B cell (primary cell): ENCODE data around the gene ASTN2. TPM values are rescaled to one million over a fixed set of nuclear protein-coding genes. Genes with fewer than 3 reads are reported as not detected.
A peak's percentile ranks its signal among the peaks of the same experiment; 100 is the strongest.

Source experiments
- ATAC-seq: fragments of 200-7000 bp; cut with Tn5 transposase; one replicate; pipeline ENCODE4 v1.10.0; 2021; ENCODE audit warnings: low read depth, mild to moderate bottlenecking, moderate number of reproducible peaks, moderate library complexity
- CTCF ChIA-PET: fragments of 350-600 bp; sonication (Branson Sonifier 250); formaldehyde crosslinking; loops from one replicate; lab custom pipeline; 2021; ENCODE audit warnings: antibody characterized with exemption, inconsistent platforms; lab: Charles Lee
- POLR2A ChIA-PET: fragments of 350-600 bp; sonication (Branson Sonifier 250); formaldehyde crosslinking; loops from one replicate; lab custom pipeline; 2021; ENCODE audit warnings: antibody characterized with exemption; lab: Charles Lee
- DNase-seq: peaks from one replicate; pipeline ENCODE4 v3.0.0; 2013
- H2AFZ ChIP-seq: 2 replicates; pipeline ENCODE4 v1.6.1; 2012; ENCODE audit warnings: mild to moderate bottlenecking, low read depth, low read length; ENCODE audit not compliant: insufficient read depth, poor library complexity, severe bottlenecking
- H3K27ac ChIP-seq, 2 donors: 1 replicate in 1 of 2; 2 replicates in 1 of 2; pipeline ENCODE4 v1.5.1; 2012 to 2013; ENCODE audit warnings: low read length in 2 of 2, mild to moderate bottlenecking in 2 of 2, moderate library complexity in 1 of 2
- H3K27me3 ChIP-seq, 4 experiments: fragments of 200-600 bp in 1 of 4; sonication (generic) in 1 of 4; replicated peaks in 1 of 4; 1 replicate in 2 of 4; 2 replicates in 2 of 4; pipeline versions ENCODE4 v1.6.1 to v1.7.0; 2013 to 2016; ENCODE audit warnings: low read length in 3 of 4, mild to moderate bottlenecking in 2 of 4, mixed read lengths in 1 of 4, moderate library complexity in 1 of 4; ENCODE audit not compliant: insufficient read depth in 4 of 4, control insufficient read depth in 3 of 4; ENCODE audit errors: control extremely low read depth in 1 of 4
- H3K36me3 ChIP-seq, 2 experiments: replicated peaks in 1 of 2; 1 replicate in 1 of 2; 2 replicates in 1 of 2; pipeline versions ENCODE4 v1.6.1 to v1.7.1; 2013; ENCODE audit warnings: low read length in 1 of 2; ENCODE audit not compliant: insufficient read depth in 2 of 2, control insufficient read depth in 1 of 2; ENCODE audit errors: control extremely low read depth in 1 of 2, extremely low read depth in 1 of 2
- H3K4me1 ChIP-seq, 2 donors: fragments of 200-600 bp in 1 of 2; sonication (generic) in 1 of 2; 1 replicate in 1 of 2; 2 replicates in 1 of 2; pipeline versions ENCODE4 v1.5.1 to v1.6.1; 2013 to 2017; ENCODE audit warnings: low read length in 2 of 2; ENCODE audit not compliant: control insufficient read depth in 2 of 2, insufficient read depth in 2 of 2
- H3K4me2 ChIP-seq: replicated peaks from 2 replicates; pipeline ENCODE3; 2012; ENCODE audit warnings: mild to moderate bottlenecking, low read depth, low read length; ENCODE audit not compliant: poor library complexity, severe bottlenecking
- H3K4me3 ChIP-seq, 5 experiments: fragments of 200-600 bp in 1 of 5; sonication (generic) in 1 of 5; 1 replicate in 3 of 5; 2 replicates in 2 of 5; pipeline versions ENCODE4 v1.5.1 to v1.7.0; 2011 to 2016; ENCODE audit warnings: low read length in 4 of 5, mild to moderate bottlenecking in 4 of 5, low read depth in 2 of 5, control low read depth in 1 of 5, moderate library complexity in 1 of 5; ENCODE audit not compliant: insufficient read depth in 1 of 5; ENCODE audit errors: control extremely low read depth in 1 of 5, extremely low read depth in 1 of 5
- H3K79me2 ChIP-seq: fragments of 200-600 bp; sonication (generic); one replicate; pipeline ENCODE4 v1.6.0; 2016; ENCODE audit warnings: low read length; ENCODE audit not compliant: control insufficient read depth, insufficient read depth
- H3K9ac ChIP-seq: fragments of 200-600 bp; sonication (generic); 2 replicates; pipeline ENCODE4 v1.6.1; 2017; ENCODE audit warnings: mild to moderate bottlenecking, low read length, moderate library complexity
- H3K9me3 ChIP-seq, 3 donors: one replicate each; pipeline versions ENCODE4 v1.6.1 to v1.7.1; 2013; ENCODE audit warnings: low read length in 2 of 3; ENCODE audit not compliant: control insufficient read depth in 2 of 3, insufficient read depth in 1 of 3; ENCODE audit errors: control extremely low read depth in 1 of 3
- H4K20me1 ChIP-seq: 2 replicates; pipeline ENCODE4 v1.6.0; 2012; ENCODE audit warnings: mild to moderate bottlenecking, low read length; ENCODE audit not compliant: insufficient read depth, control insufficient read depth, poor library complexity, severe bottlenecking
- H3K27ac Mint-ChIP-seq: one replicate; pipeline ENCODE4 v1.8.0; 2021; ENCODE audit warnings: mixed read lengths
- H3K27me3 Mint-ChIP-seq: one replicate; pipeline ENCODE4 v1.8.0; 2021; ENCODE audit warnings: mixed read lengths
- H3K4me1 Mint-ChIP-seq: one replicate; pipeline ENCODE4 v1.8.0; 2021; ENCODE audit warnings: mixed read lengths
- H3K4me3 Mint-ChIP-seq: one replicate; pipeline ENCODE4 v1.8.0; 2021; ENCODE audit warnings: mixed read lengths
- H3K9me3 Mint-ChIP-seq: one replicate; pipeline ENCODE4 v1.8.0; 2022; ENCODE audit warnings: mixed read lengths; ENCODE audit not compliant: insufficient read depth
- CTCF ChIP-seq: fragments of 200-600 bp; IDR thresholded peaks from one replicate; pipeline ENCODE4 v1.8.0; 2022; ENCODE audit warnings: antibody characterized with exemption, mild to moderate bottlenecking
- EZH2 ChIP-seq: IDR thresholded peaks from 2 replicates; pipeline ENCODE4 v1.6.1; 2012; ENCODE audit warnings: borderline replicate concordance, low read depth, mild to moderate bottlenecking, moderate library complexity, low read length; ENCODE audit not compliant: insufficient read depth, poor library complexity, severe bottlenecking
- WGBS: methylation state at CpG from one replicate; pipeline ENCODE4 v1.1.5; 2013; ENCODE audit warnings: missing lambda C conversion rate; ENCODE audit not compliant: insufficient coverage; 5-methylcytosine and 5-hydroxymethylcytosine counted together
- intact Hi-C: fragments of 100-400 bp; cut with micrococcal nuclease; formaldehyde crosslinking; loops from one replicate; pipeline ENCODE4 v1.10.0; 2022
- polyA plus RNA-seq: library from polyadenylated mRNA; depleted of rRNA; stranded (reverse); fragments of >200 nt; gene quantifications from 2 replicates; pipeline ENCODE4 v1.2.3, GENCODE V29; 2012
- total RNA-seq, 2 donors: library from RNA; stranded (reverse); fragments of 120-200 nt in 1 of 2; gene quantifications; 1 replicate in 1 of 2; 2 replicates in 1 of 2; pipeline versions ENCODE4 v1.2.3 to v1.2.4, GENCODE V29; 2013 to 2022

The ASTN2 gene
- total and polyA plus RNA-seq, 2 donors (not counting 1 experiment from before 2014, with no cell fraction given), result 1.2 to 3.6 TPM

DNA sequence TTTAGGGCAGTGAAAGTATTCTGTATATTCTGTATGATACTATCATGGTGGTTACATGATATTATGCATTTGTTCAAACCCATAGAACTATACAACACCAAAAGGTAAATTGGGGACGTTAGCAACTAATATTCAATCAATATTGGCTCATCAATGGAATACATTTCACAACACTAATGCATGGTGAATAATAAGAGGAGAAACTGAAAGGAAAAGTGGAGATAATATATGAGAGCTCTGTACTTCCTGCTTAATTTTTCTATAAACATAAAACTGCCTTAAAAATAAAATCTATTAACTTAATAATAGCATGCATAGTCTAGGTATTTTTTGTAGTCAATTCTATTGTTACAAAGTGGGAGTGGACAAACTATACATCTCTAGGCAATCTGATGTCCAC, 661.5 kb downstream of the ASTN2 start:
- DNase-seq (no peak), ATAC-seq (no peak)
- Histone ChIP-seq H3K79me2 (no peaks in the 10 kb centered on the region), H3K36me3 (no peaks in the 10 kb centered on the region), H3K27ac (no peak overlapping the region), H3K4me1 (no peaks in the 10 kb centered on the region), H3K9ac (no peak overlapping the region), H2AFZ (no peak overlapping the region), H3K9me3 (no peaks in the 10 kb centered on the region), H3K4me3 (no peak overlapping the region), H3K4me2 (no peak overlapping the region), H4K20me1 (no peaks in the 10 kb centered on the region), H3K27me3 (peaks cover 0 to 3% (median 0%) of the 10 kb centered on the region in 4 experiments)
- intact Hi-C loops, result no loop called here
- Mint-ChIP-seq H3K27ac (no peak overlapping the region), H3K4me3 (peak overlapping the region; percentile 24), H3K27me3 (no peaks in the 10 kb centered on the region), H3K9me3 (peaks cover 2% of the 10 kb centered on the region), H3K4me1 (peaks cover 4% of the 10 kb centered on the region)
- CTCF ChIA-PET, result no interaction called here
- no peak for TF ChIP-seq CTCF
- TF ChIP-seq EZH2, result no peak
- WGBS, result no CpG with 5 or more reads among the region's 1 CpG
- POLR2A ChIA-PET, result no interaction called here

DNA sequence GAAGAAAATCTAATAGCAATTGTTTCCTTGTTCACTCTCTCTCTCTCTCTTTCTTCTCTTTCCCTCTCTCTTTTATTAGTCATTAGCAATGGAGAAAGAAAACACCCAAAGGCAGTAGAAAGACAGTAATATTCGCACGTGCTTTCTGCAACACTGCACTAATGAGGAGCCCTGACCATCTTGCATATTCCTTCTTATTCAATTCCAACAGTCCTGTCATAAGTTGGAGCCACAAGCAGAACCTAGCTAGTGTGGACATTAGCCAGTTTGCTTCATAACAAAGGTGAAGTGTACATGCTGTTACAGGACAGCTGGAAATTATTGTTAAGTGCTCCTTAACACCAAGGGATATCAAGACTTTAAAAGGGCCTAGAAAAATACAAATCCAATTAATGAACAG, 664.3 kb downstream of the ASTN2 start:
- no peaks in the 10 kb centered on the region for H3K79me2 ChIP-seq
- no peaks in the 10 kb centered on the region for H3K27me3 ChIP-seq
- no peaks in the 10 kb centered on the region for H3K9me3 ChIP-seq
- CTCF ChIA-PET, result no interaction called here
- no peak overlapping the region for H3K27ac ChIP-seq
- intact Hi-C loops, result no loop called here
- no peaks in the 10 kb centered on the region for H3K4me1 ChIP-seq
- H3K4me2 ChIP-seq, result no peak overlapping the region
- TF ChIP-seq EZH2 (no peak), CTCF (no peak)
- H4K20me1 ChIP-seq, result no peaks in the 10 kb centered on the region
- H3K9ac ChIP-seq, result no peak overlapping the region
- H3K27me3 Mint-ChIP-seq, result peaks cover 6% of the 10 kb centered on the region
- DNase-seq (no peak), ATAC-seq (no peak)
- H3K4me3 Mint-ChIP-seq, result no peak overlapping the region
- H2AFZ ChIP-seq, result no peak overlapping the region
- H3K36me3 ChIP-seq, result no peaks in the 10 kb centered on the region
- peaks cover under 1% of the 10 kb centered on the region for H3K9me3 Mint-ChIP-seq
- peaks cover 4% of the 10 kb centered on the region for H3K4me1 Mint-ChIP-seq
- POLR2A ChIA-PET, result no interaction called here
- H3K27ac Mint-ChIP-seq, result no peak overlapping the region
- WGBS, result no CpG with 5 or more reads among the region's 2 CpGs
- H3K4me3 ChIP-seq, result no peak overlapping the region
